AG10803 (cell line): ENCODE measurements around the gene NEUROD2.
A peak's percentile ranks its signal among the peaks of the same experiment; 100 is the strongest.

ENCODE experiments used
- DNase-seq: peaks from one replicate; pipeline ENCODE4 v3.0.0; 2010; ENCODE audit warnings: low read depth
- H3K4me3 ChIP-seq: 2 replicates; pipeline ENCODE4 v1.5.1; 2011; ENCODE audit warnings: mild to moderate bottlenecking, low read length, control low read depth
- CTCF ChIP-seq: conservative IDR thresholded peaks from 2 replicates; pipeline ENCODE4 v1.5.1; 2011; ENCODE audit warnings: mild to moderate bottlenecking, low read length, control low read depth, inconsistent platforms

NEUROD2 gene

GRCh38 chr17:39618956-39619785 is 11.5 kb upstream of the NEUROD2 start:
- no peak for TF ChIP-seq CTCF
- DNase-seq, result no peak
- no peak overlapping the region for H3K4me3 ChIP-seq

GRCh38 chr17:39618246-39618913 is 10.7 kb upstream of the NEUROD2 start:
- no peak for TF ChIP-seq CTCF
- H3K4me3 ChIP-seq, result peak overlapping the region; percentile 69
- no peak for DNase-seq

GRCh38 chr17:39617446-39618245 is 9.9 kb upstream of the NEUROD2 start:
- TF ChIP-seq CTCF, result no peak
- peak; percentile 49 for DNase-seq
- peak overlapping the region; percentile 69 for H3K4me3 ChIP-seq

GRCh38 chr17:39617100-39617445 is 9.4 kb upstream of the NEUROD2 start:
- TF ChIP-seq CTCF, result no peak
- H3K4me3 ChIP-seq, result no peak overlapping the region
- DNase-seq, result no peak

GRCh38 chr17:39615434-39615833 is 7.7 kb upstream of the NEUROD2 start:
- H3K4me3 ChIP-seq, result no peak overlapping the region
- DNase-seq, result no peak

GRCh38 chr17:39614545-39615157 is 6.9 kb upstream of the NEUROD2 start:
- no peak for TF ChIP-seq CTCF
- H3K4me3 ChIP-seq, result no peak overlapping the region
- DNase-seq, result no peak

More at GRCh38 chr17:39615434-39615833, 7.7 kb upstream of the NEUROD2 start:
- TF ChIP-seq CTCF, result no peak
